Measurements from ENCODE around the gene TTC33.
"Not testable (repeated sequence)": the region's sequence is repeated elsewhere in the genome, so short reads cannot be mapped to it uniquely, and the experiment has no call there.

TTC33 gene

GRCh38 chr5:40678460-40679147 is 77.2 kb downstream of the TTC33 start:
- FAIRE-seq = no peak

- FAIRE-seq = no peak
These were observed 77.7 kb downstream of the TTC33 start for GRCh38 chr5:40678026-40678425.

- no peak for FAIRE-seq
These were observed 78.3 kb downstream of the TTC33 start for GRCh38 chr5:40677456-40677855.

GRCh38 chr5:40676613-40677343 is 79.0 kb downstream of the TTC33 start:
- FAIRE-seq = no peak

- FAIRE-seq = no peak
These were observed 80.2 kb downstream of the TTC33 start for GRCh38 chr5:40675396-40676133.

- FAIRE-seq = no peak
These were observed 81.0 kb downstream of the TTC33 start for GRCh38 chr5:40674661-40675235.

GRCh38 chr5:40672425-40672824 is 83.3 kb downstream of the TTC33 start:
- FAIRE-seq = no peak

- FAIRE-seq = no peak
These were observed 86.0 kb downstream of the TTC33 start for GRCh38 chr5:40669606-40670390.

- no peak for FAIRE-seq
These were observed 88.5 kb downstream of the TTC33 start for GRCh38 chr5:40667161-40667663.

- no peak for FAIRE-seq
These were observed 89.1 kb downstream of the TTC33 start for GRCh38 chr5:40666657-40667056.

GRCh38 chr5:40665635-40666298 is 90.0 kb downstream of the TTC33 start:
- no peak for FAIRE-seq

- FAIRE-seq = no peak
These were observed 95.0 kb downstream of the TTC33 start for GRCh38 chr5:40660751-40661150.

- no peak for FAIRE-seq
These were observed 99.0 kb downstream of the TTC33 start for GRCh38 chr5:40656766-40657165.

GRCh38 chr5:40656091-40656490 is 99.7 kb downstream of the TTC33 start:
- not testable (repeated sequence) for FAIRE-seq

GRCh38 chr5:40655138-40655537 is 100.6 kb downstream of the TTC33 start:
- no peak for FAIRE-seq

GRCh38 chr5:40654377-40654991 is 101.3 kb downstream of the TTC33 start:
- no peak for FAIRE-seq

- no peak for FAIRE-seq
These were observed 102.3 kb downstream of the TTC33 start for GRCh38 chr5:40653221-40654022.

- FAIRE-seq = no peak
These were observed 103.1 kb downstream of the TTC33 start for GRCh38 chr5:40652441-40653220.

GRCh38 chr5:40651201-40651600 is 104.6 kb downstream of the TTC33 start:
- FAIRE-seq = no peak
